GM12872 (cell line): Measurements from ENCODE around the gene JARID2.

Experiments
- TF ChIP-seq, protein P1 (sequence below): IDR thresholded peaks from 3 replicates; pipeline ENCODE4 v1.5.1; 2011; ENCODE audit warnings: low read depth, mild to moderate bottlenecking, low read length, moderate library complexity; ENCODE audit not compliant: insufficient read depth

Gene JARID2

DNA sequence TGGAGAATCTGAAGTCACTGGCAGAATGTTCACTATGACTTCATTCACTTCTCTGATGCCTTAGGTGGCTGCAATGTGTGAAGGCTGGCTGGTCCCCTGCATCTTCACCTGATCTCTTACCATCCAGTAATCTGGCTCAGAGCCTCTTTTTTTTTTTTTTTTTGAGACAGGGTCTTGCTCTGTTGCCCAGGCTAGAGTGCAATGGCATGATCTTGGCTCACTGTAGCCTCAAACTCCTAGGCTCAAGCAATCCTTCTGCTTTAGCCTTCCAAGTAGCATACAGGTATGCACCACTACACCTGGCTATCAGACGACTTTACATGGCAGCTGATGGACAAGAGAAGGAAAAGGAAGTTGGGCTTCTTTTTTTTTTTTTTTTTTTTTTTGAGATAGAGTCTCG lies 25.8 kb upstream of the JARID2 start:
- TF ChIP-seq, protein P1, sequence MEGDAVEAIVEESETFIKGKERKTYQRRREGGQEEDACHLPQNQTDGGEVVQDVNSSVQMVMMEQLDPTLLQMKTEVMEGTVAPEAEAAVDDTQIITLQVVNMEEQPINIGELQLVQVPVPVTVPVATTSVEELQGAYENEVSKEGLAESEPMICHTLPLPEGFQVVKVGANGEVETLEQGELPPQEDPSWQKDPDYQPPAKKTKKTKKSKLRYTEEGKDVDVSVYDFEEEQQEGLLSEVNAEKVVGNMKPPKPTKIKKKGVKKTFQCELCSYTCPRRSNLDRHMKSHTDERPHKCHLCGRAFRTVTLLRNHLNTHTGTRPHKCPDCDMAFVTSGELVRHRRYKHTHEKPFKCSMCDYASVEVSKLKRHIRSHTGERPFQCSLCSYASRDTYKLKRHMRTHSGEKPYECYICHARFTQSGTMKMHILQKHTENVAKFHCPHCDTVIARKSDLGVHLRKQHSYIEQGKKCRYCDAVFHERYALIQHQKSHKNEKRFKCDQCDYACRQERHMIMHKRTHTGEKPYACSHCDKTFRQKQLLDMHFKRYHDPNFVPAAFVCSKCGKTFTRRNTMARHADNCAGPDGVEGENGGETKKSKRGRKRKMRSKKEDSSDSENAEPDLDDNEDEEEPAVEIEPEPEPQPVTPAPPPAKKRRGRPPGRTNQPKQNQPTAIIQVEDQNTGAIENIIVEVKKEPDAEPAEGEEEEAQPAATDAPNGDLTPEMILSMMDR = no peak

DNA sequence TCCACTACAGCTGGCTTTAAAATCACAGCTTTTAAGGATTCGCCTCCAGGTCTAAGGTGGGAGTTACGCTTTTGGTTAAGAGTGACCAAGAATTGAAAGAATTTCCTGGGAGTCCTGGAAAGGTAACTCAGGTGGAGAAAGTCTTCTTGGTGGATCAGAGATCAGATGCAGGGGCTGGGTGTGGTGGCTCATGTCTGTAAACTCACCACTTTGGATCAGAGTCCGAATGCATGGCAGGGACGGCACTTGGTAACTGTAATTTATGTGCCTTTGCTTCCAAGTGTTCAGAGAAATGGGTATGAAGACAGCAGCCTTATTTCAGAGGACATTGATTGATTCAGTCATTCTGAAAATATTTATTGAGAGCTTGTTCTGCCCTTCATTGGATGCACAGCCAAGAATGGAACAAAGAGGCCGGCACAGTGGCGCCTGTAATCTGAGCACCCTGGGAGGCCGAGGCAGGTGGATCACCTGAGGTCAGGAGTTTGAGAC lies 18.0 kb upstream of the JARID2 start:
- TF ChIP-seq, protein P1 = no peak

DNA sequence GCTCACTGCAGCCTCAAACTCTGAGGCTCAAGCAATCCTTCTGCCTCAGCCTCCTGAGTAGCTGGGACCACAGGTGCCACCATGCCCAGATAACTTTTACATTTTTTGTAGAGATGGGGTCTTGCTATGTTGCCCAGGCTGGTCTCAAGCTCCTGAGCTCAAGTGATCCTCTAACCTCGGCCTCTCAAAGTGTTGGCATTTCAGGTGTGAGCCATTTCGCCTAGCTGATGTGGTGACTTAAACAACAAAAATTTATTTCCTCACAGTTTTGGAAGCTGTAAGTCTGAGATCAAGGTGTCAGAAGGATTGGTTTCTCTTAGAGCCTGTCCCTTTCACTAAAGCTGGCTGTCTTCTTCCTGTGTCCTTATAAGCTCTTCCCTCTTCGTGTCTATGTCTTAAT lies 15.0 kb upstream of the JARID2 start:
- TF ChIP-seq, protein P1 = no peak

DNA sequence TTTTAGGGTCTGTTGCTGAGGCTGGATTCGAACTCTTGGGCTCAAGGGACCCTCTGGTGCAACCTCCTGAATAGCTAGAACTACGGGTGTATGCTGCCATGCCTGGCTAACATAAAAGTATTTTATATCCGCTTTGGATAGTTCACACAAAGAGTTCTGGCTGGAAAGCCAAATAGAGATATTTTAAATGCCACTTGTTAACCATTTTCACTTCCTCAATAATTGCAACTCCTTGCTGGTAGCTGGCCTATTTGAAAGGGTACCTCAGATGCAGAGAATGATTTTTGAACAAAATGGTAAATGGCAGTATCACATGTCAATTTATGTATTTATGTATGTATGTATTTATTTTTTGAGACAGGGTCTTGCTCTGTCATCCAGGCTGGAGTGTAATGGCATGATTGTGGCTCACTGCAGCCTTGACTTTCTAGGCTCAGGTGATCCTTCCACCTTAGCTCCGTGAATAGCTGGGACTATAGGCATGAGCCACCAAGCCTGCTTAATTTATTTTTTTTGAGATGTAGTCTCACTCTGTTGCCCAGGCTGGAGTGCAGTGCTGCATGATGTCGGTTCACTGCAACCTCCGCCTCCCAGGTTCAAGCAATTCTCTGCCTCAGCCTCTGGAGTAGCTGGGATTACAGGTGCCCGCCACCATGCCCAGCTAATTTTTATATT lies 12.9 kb upstream of the JARID2 start:
- TF ChIP-seq, protein P1 = no peak

DNA sequence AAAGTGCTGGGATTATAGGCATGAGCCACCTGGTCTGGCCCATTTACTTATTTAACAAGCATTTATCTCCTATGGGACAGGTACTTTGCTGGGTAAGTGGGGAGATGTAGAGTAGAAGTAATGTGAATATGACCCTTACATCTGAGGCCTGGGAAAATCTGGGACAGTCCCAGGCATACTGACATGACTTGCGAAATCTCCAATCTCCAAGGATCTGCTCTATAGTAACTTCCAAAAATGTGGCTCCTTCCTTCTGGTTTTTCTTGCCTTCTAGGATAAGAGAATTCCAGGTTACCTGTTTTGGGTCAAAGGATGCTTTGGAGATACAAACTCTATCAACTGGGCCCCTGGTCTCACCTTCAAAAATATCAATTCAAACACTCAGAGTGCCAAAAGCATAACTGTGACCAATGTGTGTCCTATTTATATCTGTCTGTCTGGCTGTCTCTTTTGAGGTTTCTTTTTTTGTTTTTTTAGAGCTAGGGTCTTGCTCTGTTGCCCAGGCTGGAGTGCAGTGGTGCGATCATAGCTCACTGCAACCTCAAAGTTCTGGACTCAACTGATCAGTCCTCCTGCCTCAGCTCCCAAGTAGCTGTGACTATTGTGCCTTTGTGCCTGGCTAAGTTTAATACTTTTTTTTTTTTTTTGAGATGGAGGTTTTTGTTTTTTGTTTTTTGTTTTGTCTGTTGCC lies 11.7 kb upstream of the JARID2 start:
- TF ChIP-seq, protein P1 = no peak

DNA sequence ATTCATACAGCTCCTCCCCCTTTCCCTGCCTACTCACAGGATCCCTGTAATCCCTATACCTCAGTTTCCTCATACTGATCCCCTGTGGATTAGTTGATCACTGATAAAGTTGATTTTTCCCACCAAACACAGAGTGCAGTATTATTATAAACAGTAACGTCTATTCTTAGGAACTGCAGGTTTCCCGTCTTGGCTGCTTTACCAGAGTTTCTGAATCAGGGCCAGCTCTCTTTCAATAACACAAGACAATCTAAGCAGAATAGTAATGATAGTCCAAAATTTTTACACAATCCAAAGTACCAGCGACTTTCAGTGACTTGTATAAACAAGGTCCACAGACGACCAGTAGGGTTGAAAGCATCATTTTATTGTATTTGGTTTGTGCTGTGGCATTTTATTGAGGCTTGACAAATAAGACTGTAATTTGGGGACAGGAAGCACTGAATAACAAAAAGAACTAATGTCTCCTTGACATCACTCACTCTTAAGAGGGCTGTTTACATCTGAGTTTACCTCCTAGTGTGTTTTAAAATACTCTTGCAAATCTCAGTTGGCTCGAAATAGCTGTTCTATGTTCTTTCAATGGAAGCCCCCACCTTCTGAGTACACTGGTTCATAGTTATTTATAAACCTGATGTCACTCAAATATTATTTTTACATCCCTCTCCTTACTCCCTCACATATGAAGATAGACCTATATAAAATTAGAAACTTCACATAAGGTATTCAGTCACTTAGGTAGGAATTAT lies 6.1 kb upstream of the JARID2 start:
- TF ChIP-seq, protein P1 = no peak

DNA sequence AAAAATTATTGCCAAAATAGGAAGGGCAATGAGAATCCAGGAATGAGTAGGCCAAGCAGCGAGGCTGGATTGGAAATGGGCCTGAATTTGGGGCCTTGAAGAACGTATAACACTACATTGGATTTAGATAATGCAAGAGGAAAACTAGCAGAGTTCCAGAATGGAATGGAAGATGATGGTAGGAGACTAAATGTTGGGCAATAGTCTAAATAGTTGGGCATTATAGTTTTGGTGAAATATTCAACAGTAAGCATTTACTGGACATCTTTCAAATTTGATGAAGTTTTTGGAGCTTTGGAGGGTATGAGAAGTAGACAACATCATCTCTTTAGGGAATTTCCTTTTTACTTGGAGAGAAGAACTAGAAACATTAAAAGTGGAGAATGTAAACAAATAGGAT lies 3.4 kb upstream of the JARID2 start:
- TF ChIP-seq, protein P1 = no peak
